Right lobe of liver (tissue), 4 donors: ENCODE data around the gene DEF6.

ENCODE experiments used
- CTCF ChIP-seq, 4 donors: fragments of 200-600 bp in 3 of 4; fragments of 450-650 bp in 1 of 4; IDR thresholded peaks; one replicate each; pipeline versions ENCODE4 v1.5.1 to v1.8.0; 2016 to 2022; ENCODE audit warnings: antibody characterized with exemption in 4 of 4, mild to moderate bottlenecking in 2 of 4
- POLR2A ChIP-seq: fragments of 450-650 bp; IDR thresholded peaks from one replicate; pipeline ENCODE4 v1.6.1; 2017; ENCODE audit warnings: antibody characterized with exemption, mild to moderate bottlenecking
- donor health status: DM: no; HTN: no; CAD: no.
- donor health status: DM: no; HTN: no; CAD: no.
- donor health status: DM: no; HTN: yes; CAD: no.

GRCh38 chr6:35248300-35248699, 49.3 kb upstream of the DEF6 start:
- no peak for TF ChIP-seq CTCF (IDR thresholded peaks at IDR 0.05)
- no peak for TF ChIP-seq POLR2A
